RPMI7951 (cell line): ENCODE results near the gene SPSB1. TPM values are rescaled to one million over a fixed set of nuclear protein-coding genes. Genes with fewer than 3 reads are reported as not detected.

Experiments
- DNase-seq: peaks from one replicate; pipeline ENCODE4 v3.0.0-alpha.2; 2012; ENCODE audit warnings: low read depth
- total RNA-seq: library from RNA; depleted of rRNA; stranded (reverse); fragments of >200 nt; shearing (Covaris generic); gene quantifications from 2 replicates; pipeline ENCODE4 v1.2.3, GENCODE V29; 2014; rRNA removed

Gene SPSB1
- total RNA-seq, 1 experiment from 2014 or later = 7.6 TPM

DNA sequence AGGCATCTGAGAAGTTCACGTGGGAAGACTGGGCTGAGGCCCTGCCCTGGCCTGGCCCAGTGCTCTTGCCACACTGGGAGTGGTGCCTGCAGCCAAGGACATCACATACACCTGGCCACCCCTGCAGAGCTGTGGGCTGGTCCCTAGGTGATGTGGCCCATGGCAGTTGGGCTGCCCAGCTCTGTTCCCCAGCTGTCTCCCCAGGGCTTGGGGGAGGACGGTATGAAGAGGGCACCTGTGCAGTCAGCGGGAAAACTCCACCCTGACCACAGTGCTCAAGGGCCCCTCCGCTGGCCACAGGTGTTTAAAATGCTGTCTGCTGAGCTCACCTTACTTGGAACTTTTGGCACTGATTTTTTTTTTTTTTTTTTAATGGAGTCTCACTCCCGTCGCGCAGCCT lies 126.2 kb downstream of the SPSB1 start:
- DNase-seq = no peak

Other genes with a start within 250 kb of the SPSB1 start
- gene SLC2A5, start 223.3 kb upstream of the SPSB1 start, total RNA-seq = 4.3 and 6.9 TPM in 2 replicates
- 4.7 and 6.2 TPM in 2 replicates for gene GPR157, start 163.8 kb upstream of the SPSB1 start, total RNA-seq
- gene H6PD, start 58.1 kb upstream of the SPSB1 start, total RNA-seq = 8.4 and 10.2 TPM in 2 replicates
- 6.6 and 8.1 TPM in 2 replicates for gene SLC25A33, start 246.6 kb downstream of the SPSB1 start, total RNA-seq